ENCODE data around the gene WNT3. TPM values are rescaled to one million over a fixed set of nuclear protein-coding genes. Genes with fewer than 3 reads are reported as not detected.

WNT3 gene
- total RNA-seq, 1 donor from 2014 or later = 14.4 TPM

DNA sequence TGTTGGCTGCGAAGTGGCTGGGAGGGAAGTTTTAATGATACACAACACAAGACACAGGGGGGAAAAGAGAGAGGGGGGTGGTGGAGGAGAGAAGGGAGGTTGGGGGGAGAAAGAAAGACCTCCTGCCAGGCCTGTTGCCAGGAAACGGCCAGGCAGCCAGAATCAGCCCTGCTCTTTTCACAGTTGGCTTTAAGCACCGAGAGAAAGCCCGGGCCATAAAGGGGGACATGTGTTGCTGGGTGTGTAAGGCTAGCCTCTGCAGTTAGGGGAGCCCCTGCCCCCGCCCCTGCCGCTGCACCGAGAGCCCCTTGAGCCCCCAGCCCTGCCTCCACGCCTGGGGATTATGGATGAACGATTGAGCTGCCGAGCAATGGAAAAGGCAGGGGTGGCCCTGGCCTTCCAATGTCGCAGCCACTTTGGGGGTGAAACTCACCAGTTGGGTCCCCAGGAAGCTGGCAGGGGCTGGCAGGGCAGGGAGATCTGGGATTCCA lies 13.9 kb upstream of the WNT3 start:
- no peak overlapping the region for H3K27ac Mint-ChIP-seq (ENCODE audit: unreplicated experiment)
- TF ChIP-seq, protein P1, sequence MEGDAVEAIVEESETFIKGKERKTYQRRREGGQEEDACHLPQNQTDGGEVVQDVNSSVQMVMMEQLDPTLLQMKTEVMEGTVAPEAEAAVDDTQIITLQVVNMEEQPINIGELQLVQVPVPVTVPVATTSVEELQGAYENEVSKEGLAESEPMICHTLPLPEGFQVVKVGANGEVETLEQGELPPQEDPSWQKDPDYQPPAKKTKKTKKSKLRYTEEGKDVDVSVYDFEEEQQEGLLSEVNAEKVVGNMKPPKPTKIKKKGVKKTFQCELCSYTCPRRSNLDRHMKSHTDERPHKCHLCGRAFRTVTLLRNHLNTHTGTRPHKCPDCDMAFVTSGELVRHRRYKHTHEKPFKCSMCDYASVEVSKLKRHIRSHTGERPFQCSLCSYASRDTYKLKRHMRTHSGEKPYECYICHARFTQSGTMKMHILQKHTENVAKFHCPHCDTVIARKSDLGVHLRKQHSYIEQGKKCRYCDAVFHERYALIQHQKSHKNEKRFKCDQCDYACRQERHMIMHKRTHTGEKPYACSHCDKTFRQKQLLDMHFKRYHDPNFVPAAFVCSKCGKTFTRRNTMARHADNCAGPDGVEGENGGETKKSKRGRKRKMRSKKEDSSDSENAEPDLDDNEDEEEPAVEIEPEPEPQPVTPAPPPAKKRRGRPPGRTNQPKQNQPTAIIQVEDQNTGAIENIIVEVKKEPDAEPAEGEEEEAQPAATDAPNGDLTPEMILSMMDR (IDR thresholded peaks at IDR 0.05; ENCODE audit: unreplicated experiment) = no peak
- no peak overlapping the region for H3K4me3 Mint-ChIP-seq (ENCODE audit: unreplicated experiment)
- H3K36me3 Mint-ChIP-seq (ENCODE audit: low read depth, unreplicated experiment) = no peaks in the 10 kb centered on the region
- no peaks in the 10 kb centered on the region for H3K9me3 Mint-ChIP-seq (ENCODE audit: unreplicated experiment)
- no peak for DNase-seq (ENCODE audit: low spot score)
- peaks cover 9% of the 10 kb centered on the region for H3K27me3 Mint-ChIP-seq (ENCODE audit: unreplicated experiment)
- peaks cover 15% of the 10 kb centered on the region for H3K4me1 Mint-ChIP-seq (ENCODE audit: unreplicated experiment)

DNA sequence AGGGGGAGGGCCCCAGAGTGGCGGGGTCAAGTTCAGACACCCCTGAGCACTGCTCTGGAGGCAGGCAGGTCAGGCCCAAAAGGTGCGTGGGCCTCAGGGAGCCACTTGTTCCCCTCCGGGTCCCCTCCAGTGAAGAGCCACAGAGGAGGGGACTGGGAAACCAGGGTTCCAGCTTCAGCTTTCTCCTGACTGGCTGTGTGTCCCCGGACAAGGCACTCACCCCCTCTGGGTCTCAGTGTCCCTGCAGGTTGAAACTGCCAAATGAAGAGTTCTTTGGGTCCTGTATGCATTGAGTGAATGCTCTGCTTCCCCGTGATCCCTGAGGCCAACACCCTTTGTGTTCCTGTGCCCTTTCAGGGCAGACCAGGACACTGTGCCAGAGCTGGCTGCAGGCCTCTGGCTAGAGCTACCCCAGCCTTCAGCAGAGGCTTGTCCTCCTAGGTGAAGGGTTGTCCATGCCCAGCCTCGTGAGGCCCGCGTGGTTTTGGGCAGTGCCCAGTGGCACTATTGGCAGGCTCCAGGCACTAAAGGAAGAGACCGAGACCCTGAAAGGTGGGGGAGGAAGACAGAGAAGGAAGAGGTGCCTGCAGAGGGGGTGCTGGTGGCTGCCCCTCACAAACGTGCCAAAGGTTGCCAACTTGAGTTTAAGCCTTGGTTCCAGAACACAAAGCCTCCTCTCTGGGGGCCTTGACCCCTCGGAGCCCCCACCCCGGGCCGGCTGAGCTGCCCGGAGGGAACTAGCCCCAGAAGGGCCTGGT lies 13.3 kb upstream of the WNT3 start:
- peaks cover 15% of the 10 kb centered on the region for H3K4me1 Mint-ChIP-seq (ENCODE audit: unreplicated experiment)
- TF ChIP-seq, protein P1 (IDR thresholded peaks at IDR 0.05; ENCODE audit: unreplicated experiment) = no peak
- no peaks in the 10 kb centered on the region for H3K9me3 Mint-ChIP-seq (ENCODE audit: unreplicated experiment)
- no peak overlapping the region for H3K4me3 Mint-ChIP-seq (ENCODE audit: unreplicated experiment)
- H3K36me3 Mint-ChIP-seq (ENCODE audit: low read depth, unreplicated experiment) = no peaks in the 10 kb centered on the region
- H3K27me3 Mint-ChIP-seq (ENCODE audit: unreplicated experiment) = peaks cover 9% of the 10 kb centered on the region
- DNase-seq (ENCODE audit: low spot score) = no peak
- no peak overlapping the region for H3K27ac Mint-ChIP-seq (ENCODE audit: unreplicated experiment)

DNA sequence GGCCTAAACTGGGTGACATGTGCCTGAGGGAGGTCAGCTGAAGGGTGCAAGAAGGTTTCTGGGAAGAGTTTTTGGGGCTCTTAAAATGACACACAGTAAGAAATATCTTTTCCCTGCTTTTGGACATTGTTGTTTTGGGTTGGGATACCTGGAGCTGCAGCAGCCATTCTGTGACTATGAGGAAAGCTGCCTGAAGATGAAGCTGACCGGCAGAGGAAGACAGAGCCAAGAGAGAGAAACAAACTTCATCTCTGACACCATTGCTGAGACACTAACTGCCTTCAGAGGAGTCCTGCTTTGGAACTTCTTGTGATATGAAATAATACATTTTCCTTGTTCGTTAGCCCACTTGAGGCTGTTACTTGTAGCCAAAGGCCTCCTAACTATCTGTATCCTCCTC lies 8.8 kb upstream of the WNT3 start:
- TF ChIP-seq, protein P1 (IDR thresholded peaks at IDR 0.05; ENCODE audit: unreplicated experiment) = no peak
- H3K4me1 Mint-ChIP-seq (ENCODE audit: unreplicated experiment) = peaks cover 2% of the 10 kb centered on the region
- H3K27ac Mint-ChIP-seq (ENCODE audit: unreplicated experiment) = no peak overlapping the region
- peaks cover 7% of the 10 kb centered on the region for H3K27me3 Mint-ChIP-seq (ENCODE audit: unreplicated experiment)
- no peak overlapping the region for H3K4me3 Mint-ChIP-seq (ENCODE audit: unreplicated experiment)
- DNase-seq (ENCODE audit: low spot score) = no peak
- H3K36me3 Mint-ChIP-seq (ENCODE audit: low read depth, unreplicated experiment) = no peaks in the 10 kb centered on the region
- no peaks in the 10 kb centered on the region for H3K9me3 Mint-ChIP-seq (ENCODE audit: unreplicated experiment)

DNA sequence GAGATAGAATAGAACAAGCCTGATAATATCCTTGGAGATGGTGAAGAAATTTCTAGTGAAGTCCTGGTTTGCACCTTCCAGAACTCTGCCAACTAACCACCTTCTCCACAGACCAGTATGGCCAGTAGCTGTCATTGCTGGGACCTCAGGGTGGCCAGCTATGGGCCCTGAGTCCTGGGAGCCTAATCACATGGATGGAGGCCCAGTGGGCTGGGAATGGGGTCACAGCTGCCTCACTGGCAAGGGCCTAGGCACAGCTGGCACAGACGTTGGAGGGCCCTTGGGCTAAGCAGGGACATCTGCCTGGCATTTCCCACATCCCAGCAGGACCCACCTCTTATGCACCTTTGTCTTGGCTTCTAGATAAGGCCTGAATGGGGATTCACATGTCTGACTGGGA lies 7.6 kb upstream of the WNT3 start:
- no peak for DNase-seq (ENCODE audit: low spot score)
- H3K36me3 Mint-ChIP-seq (ENCODE audit: low read depth, unreplicated experiment) = no peaks in the 10 kb centered on the region
- H3K9me3 Mint-ChIP-seq (ENCODE audit: unreplicated experiment) = no peaks in the 10 kb centered on the region
- no peak overlapping the region for H3K4me3 Mint-ChIP-seq (ENCODE audit: unreplicated experiment)
- peaks cover 2% of the 10 kb centered on the region for H3K4me1 Mint-ChIP-seq (ENCODE audit: unreplicated experiment)
- TF ChIP-seq, protein P1 (IDR thresholded peaks at IDR 0.05; ENCODE audit: unreplicated experiment) = no peak
- H3K27me3 Mint-ChIP-seq (ENCODE audit: unreplicated experiment) = peaks cover 7% of the 10 kb centered on the region
- no peak overlapping the region for H3K27ac Mint-ChIP-seq (ENCODE audit: unreplicated experiment)

DNA sequence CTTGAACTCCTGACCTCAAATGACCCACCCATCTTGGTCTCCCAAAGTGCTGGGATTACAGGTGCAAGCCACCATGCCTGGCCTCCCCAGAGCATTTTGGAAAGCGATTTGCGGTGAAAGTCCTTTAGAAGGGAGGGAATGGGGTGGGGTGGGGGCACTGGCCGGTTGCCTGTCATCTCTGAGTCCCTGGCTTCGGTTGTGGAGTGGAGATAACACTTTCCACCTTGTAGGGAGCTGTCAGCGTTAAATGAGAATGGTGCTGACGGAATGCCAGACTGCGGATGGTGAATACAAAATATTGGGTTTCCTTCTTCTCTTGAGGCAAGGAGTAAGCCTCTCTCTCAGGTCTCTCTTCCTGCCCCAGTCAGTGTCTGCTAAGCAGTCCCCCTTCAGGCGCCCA lies 5.2 kb upstream of the WNT3 start:
- H3K36me3 Mint-ChIP-seq (ENCODE audit: low read depth, unreplicated experiment) = no peaks in the 10 kb centered on the region
- H3K4me1 Mint-ChIP-seq (ENCODE audit: unreplicated experiment) = peaks cover 12% of the 10 kb centered on the region
- no peaks in the 10 kb centered on the region for H3K9me3 Mint-ChIP-seq (ENCODE audit: unreplicated experiment)
- H3K4me3 Mint-ChIP-seq (ENCODE audit: unreplicated experiment) = no peak overlapping the region
- TF ChIP-seq, protein P1 (IDR thresholded peaks at IDR 0.05; ENCODE audit: unreplicated experiment) = no peak
- DNase-seq (ENCODE audit: low spot score) = no peak
- H3K27me3 Mint-ChIP-seq (ENCODE audit: unreplicated experiment) = peaks cover 7% of the 10 kb centered on the region
- no peak overlapping the region for H3K27ac Mint-ChIP-seq (ENCODE audit: unreplicated experiment)

All from endothelial cell (in vitro differentiated cells).